ENCODE measurements around the gene NRXN2.
"Not testable (repeated sequence)": the region's sequence is repeated elsewhere in the genome, so short reads cannot be mapped to it uniquely, and the experiment has no call there.

The NRXN2 gene

DNA sequence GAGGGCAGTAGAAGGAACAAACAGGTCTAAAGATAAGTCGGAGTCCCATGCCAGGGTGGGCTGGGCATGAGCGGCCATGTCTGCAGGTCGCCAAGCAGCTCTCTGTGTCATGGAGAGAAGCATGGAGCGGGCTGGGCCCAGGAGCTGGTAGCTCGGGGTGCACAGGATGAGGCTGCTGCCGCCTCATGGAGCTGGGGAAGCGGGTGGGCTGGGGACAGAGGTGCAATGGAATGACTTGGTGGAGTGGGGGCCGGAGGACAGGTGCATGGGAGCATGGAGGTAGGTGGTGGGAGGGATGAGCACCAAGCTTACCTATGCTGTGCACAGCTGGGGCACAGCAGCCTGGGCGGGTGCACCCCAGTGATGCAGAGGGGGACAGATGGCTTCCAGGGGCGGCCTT lies 3.6 kb downstream of the NRXN2 start:
- no peak for DNase-seq

DNA sequence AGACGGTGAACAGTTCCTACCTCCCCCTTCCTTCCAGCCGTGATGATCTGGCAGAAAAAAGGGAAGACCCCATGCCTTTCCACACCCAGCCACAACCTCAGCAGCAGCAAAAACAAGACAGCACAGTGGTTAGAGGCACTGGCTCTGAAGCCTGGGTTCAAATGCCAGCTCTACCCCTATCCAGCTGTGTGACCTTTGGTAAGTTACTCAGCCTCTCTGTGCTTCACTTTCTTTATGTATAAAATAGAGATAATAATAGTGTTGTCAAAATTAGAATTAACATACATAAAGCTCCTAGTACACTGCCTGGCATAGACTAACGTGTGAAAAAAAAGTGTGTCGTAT lies 4.2 kb downstream of the NRXN2 start:
- DNase-seq, result no peak

DNA sequence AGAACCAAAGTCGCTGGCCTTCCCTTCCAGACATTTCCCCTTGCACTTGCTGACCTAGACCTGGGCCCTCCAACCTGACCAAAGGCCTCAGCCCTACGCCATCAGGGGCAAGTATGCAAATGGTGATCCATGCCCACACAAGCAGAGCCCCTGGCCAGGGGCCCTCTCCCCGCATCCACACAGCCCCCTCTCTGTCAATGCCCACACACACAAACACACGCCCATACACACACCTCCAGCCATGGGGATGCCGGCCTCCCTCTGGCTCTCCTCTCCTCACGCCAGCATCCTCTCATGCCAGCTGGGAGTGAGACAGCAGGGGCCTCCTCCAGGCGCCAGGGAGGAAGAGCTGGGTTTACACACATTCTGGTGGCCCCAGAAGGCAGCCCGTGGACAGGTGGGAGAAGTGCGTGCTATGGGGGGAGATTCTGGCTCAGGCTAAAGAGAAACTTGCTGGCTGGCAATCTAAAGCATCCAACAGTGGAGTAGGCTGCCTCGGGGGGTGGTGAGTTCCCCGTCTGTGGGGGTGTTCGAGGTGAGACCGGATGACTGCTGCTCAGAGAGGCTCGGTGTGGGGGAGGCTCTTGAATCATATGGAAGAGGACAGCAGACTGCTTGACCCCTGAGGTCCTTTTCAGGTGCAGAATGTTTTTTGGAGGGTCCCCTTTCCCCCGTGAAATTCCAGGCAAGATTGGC lies 4.8 kb downstream of the NRXN2 start:
- no peak for DNase-seq

DNA sequence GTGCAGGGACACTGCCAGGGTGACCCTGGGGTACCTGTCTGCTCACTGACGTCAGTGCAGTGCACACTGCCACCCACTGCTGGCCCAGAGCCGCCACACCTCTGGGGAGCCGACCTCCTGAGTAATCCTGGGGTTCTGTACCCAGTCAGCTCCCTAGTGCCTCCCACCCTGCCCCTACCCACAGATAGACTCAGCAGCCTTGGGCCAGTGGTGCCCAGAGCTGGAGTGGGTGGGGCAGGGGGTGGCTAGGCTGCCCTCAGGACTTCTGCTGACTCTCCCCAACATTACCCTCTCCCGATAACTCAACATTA lies 5.8 kb downstream of the NRXN2 start:
- DNase-seq, result no peak

- DNase-seq, result no peak
These were observed 6.3 kb downstream of the NRXN2 start for GRCh38 chr11:64716473-64717267.

GRCh38 chr11:64715756-64716472 lies 7.1 kb downstream of the NRXN2 start:
- DNase-seq, result peak; percentile 34

GRCh38 chr11:64715110-64715509 lies 7.9 kb downstream of the NRXN2 start:
- DNase-seq, result no peak

- no peak for DNase-seq
These were observed 8.3 kb downstream of the NRXN2 start for GRCh38 chr11:64714666-64715065.

DNA sequence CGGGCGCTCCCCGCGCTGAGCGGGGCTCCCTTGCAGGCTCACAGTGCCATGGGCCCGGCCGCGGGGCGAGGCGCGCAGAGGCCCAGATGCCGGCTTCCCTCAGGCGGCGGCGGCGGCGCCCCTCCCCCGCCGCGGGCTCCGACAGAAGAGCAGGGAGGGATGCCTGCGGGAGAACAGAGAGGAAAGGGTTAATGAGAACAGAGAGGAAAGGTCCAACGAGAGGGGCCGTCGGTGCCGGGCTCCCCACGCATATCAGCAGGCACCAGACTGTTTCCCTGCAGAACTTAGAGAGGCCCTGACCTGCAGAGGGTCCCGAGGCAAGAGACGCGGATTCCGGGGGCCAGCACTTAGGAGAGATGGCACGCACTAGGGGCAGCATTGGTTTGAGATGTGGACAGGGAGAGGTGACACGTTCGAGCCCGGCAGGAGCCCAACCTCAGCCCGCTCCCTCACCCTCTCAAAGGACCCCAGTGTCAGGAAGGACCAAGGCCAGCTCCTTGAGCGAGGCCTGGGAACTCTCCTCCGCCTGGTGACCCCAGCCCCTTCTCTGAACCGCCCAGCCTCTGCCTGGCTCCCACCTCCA lies 9.1 kb downstream of the NRXN2 start:
- no peak for DNase-seq

DNA sequence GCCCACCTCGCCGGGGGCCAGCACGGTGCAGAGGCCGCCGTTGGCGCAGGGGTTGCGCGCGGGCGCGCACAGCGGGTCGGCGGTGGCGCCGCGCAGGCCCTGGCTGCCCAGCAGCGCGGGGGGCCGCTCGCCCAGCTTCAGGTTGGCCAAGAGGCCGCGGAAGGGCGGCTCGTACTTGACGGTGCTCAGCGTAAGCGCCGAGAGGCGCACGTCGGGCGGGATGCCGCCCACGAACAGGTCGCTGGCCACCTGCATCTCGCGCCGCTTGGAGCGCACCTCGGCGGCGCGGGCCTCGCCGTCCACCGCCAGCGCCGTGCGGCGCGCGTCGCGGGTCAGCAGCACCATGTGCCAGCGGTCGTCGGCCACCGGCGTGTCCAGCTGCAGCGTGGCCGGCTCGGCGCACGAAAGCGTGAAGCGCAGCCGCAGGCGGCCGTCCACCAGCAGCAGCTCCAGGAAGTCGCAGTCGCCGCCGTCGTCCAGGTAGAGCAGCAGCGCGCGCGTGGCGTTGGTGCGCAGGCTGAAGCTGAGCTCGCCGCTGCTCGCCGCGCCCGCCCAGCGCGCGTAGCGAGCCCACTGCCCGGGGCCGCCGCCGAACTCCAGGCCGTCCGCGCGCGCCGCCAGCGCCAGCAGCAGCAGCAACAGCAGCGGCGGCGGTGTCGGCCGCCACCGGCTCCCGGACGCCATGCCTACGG lies 9.8 kb downstream of the NRXN2 start:
- DNase-seq, result peak; percentile 31

- no peak for DNase-seq
These were observed 10.5 kb downstream of the NRXN2 start for GRCh38 chr11:64712430-64713015.

- DNase-seq, result no peak
These were observed 11.0 kb downstream of the NRXN2 start for GRCh38 chr11:64711956-64712362.

GRCh38 chr11:64711138-64711955 lies 11.7 kb downstream of the NRXN2 start:
- no peak for DNase-seq

DNA sequence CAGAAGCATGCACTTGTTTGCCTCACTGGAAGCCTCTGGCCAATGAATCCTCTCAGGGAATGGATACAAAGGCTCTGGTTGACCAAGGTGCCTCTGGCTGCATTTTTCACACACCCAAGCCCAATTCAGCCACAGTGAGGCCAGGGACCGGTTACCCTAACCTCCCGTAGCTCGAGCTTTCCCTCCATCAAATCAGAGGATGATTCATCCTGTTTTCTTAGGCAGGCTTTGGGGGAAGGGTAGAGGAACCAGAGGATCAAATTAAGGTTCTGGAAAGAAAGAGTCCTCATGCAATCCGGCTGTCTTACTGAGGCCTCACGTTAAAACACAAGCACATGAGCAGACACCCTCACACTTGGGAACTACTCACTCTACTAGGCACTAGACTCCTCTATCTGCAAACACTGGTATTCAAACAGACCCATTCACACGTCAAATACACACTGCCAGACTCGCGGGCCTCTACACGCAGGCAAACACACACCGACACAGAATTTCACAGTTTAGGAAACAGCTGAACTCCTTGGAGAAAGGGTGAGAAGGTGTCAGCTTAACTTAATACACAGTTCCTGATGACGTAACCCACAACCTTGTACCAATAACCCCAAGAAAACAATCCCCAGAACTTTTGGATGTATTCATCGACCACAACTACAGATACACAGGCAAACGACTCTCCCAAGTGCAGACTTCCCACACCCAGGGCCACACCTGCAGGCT lies 12.4 kb downstream of the NRXN2 start:
- DNase-seq, result no peak

GRCh38 chr11:64705501-64705900 lies 17.5 kb downstream of the NRXN2 start:
- DNase-seq, result no peak

DNA sequence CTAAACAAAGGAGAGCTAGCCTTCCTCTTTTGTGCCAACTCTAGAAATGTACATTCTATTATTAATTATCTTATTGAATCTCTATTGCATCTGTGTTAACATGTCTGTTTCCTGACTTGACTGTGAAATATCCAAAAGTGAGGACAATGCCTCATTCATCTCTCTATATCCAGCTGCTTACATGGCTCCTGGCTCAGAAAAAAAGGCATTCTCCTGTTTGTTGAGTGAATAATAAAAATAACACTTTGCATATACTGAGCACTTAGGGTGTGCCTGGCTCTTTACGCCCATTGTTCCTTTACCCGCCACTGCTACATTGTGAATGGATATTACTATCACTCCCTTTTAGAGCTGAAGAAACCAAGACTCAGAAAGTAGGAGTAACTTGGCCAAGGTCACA lies 19.9 kb downstream of the NRXN2 start:
- DNase-seq, result no peak

- DNase-seq, result not testable (repeated sequence)
These were observed 21.0 kb downstream of the NRXN2 start for GRCh38 chr11:64701956-64702355.

DNA sequence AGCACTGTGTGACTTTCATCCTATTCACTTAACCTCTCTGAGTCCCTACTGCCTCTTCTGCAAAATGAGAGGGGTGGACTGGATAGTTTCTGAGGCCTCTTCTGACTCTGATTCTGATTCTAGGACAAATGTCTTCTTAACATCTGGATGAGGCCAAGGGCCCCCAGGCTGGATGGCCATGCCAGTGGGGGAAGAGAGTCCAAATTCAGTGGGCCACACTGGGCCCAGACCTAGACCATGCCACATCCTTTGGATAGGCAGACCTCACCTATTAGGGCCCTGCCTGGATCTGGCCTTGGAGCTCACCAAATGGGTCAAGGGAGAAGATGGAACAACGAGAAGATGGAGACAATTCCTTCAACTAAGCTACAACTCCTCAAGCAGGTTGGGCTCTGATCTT lies 24.6 kb downstream of the NRXN2 start:
- DNase-seq, result no peak

- no peak for DNase-seq
These were observed 25.2 kb downstream of the NRXN2 start for GRCh38 chr11:64697663-64698375.

- DNase-seq, result no peak
These were observed 27.0 kb downstream of the NRXN2 start for GRCh38 chr11:64696045-64696444.

GRCh38 chr11:64695548-64695947 lies 27.4 kb downstream of the NRXN2 start:
- no peak for DNase-seq
